Activated CD8-positive, alpha-beta memory T cell treated with anti-CD3 and anti-CD28 coated beads for 36 hours (primary cell): ENCODE data around the gene CCN6. TPM values are rescaled to one million over a fixed set of nuclear protein-coding genes. Genes with fewer than 3 reads are reported as not detected.
"Not testable (repeated sequence)": the region's sequence is repeated elsewhere in the genome, so short reads cannot be mapped to it uniquely, and the experiment has no call there.

Experiments
- CTCF ChIA-PET: fragments of 350-600 bp; sonication (Branson Sonifier 250); formaldehyde crosslinking; loops from one replicate; lab custom pipeline; 2021; ENCODE audit warnings: antibody characterized with exemption; lab: Charles Lee
- POLR2A ChIA-PET: fragments of 350-600 bp; sonication (Branson Sonifier 250); formaldehyde crosslinking; loops from one replicate; lab custom pipeline; 2021; ENCODE audit warnings: antibody characterized with exemption; lab: Charles Lee
- total RNA-seq, 2 experiments: library from RNA; stranded (reverse); gene quantifications; one replicate each; pipeline ENCODE4 v1.2.3, GENCODE V29; 2021

Gene CCN6
- total RNA-seq, 2 experiments from 2014 or later, result not detected

GRCh38 chr6:112043032-112044007 lies 10.6 kb upstream of the CCN6 start:
- ChIA-PET CTCF (interaction anchor here (0.6 to 3.0 kb wide), 29 partner anchors 9 to 1961 kb away, joined by 3 to 17 read pairs (median 4); partner anchors contain the start of gene CCN6), POLR2A (interaction anchor here (0.6 to 1.1 kb wide), 9 partner anchors 15 to 326 kb away, joined by 3 to 8 read pairs (median 4); partner anchors contain the start of gene FYN)

GRCh38 chr6:112044196-112044595 lies 9.7 kb upstream of the CCN6 start:
- CTCF ChIA-PET, result interaction anchor here (0.8 to 2.9 kb wide), 7 partner anchors 23 to 986 kb away, joined by 3 to 14 read pairs (median 4); no protein-coding TSS in a partner anchor
- POLR2A ChIA-PET, result no interaction called here

- POLR2A ChIA-PET, result no interaction called here
- CTCF ChIA-PET, result interaction anchor here (0.8 to 1.5 kb wide), 5 partner anchors 119 to 986 kb away, joined by 3 to 4 read pairs (median 3); no protein-coding TSS in a partner anchor
Measured at GRCh38 chr6:112044856-112045255, 9.0 kb upstream of the CCN6 start.

- POLR2A ChIA-PET, CTCF ChIA-PET: not testable (repeated sequence)
Measured at GRCh38 chr6:112047523-112047922, 6.4 kb upstream of the CCN6 start.

GRCh38 chr6:112049026-112049799 lies 4.7 kb upstream of the CCN6 start:
- POLR2A ChIA-PET, result no interaction called here
- CTCF ChIA-PET, result interaction anchor here (1.7 kb wide), 1 partner anchor 114 kb away, joined by 5 read pairs; no protein-coding TSS in a partner anchor

GRCh38 chr6:112049996-112050395 lies 3.9 kb upstream of the CCN6 start:
- ChIA-PET POLR2A (no interaction called here), CTCF (interaction anchor here (1.7 kb wide), 1 partner anchor 113 kb away, joined by 5 read pairs; no protein-coding TSS in a partner anchor)

- POLR2A ChIA-PET, result no interaction called here
- CTCF ChIA-PET, result interaction anchor here (0.9 to 1.7 kb wide), 2 partner anchors 99 to 113 kb away, joined by 3 to 5 read pairs; no protein-coding TSS in a partner anchor
Measured at GRCh38 chr6:112050429-112050828, 3.5 kb upstream of the CCN6 start.

GRCh38 chr6:112051251-112051740 lies 2.6 kb upstream of the CCN6 start:
- POLR2A ChIA-PET, result not testable (repeated sequence)
- CTCF ChIA-PET, result interaction anchor here (0.9 kb wide), 1 partner anchor 98 kb away, joined by 3 read pairs; no protein-coding TSS in a partner anchor

GRCh38 chr6:112054555-112055190 lies 769 bp downstream of the CCN6 start:
- CTCF ChIA-PET, result interaction anchor here (1.6 kb wide), 1 partner anchor 11 kb away, joined by 8 read pairs; no protein-coding TSS in a partner anchor

GRCh38 chr6:112058243-112059032 lies 4.5 kb downstream of the CCN6 start:
- POLR2A ChIA-PET, result interaction anchor here (0.5 kb wide), 1 partner anchor 15 kb away, joined by 4 read pairs; no protein-coding TSS in a partner anchor
- CTCF ChIA-PET, result interaction anchor here (1.0 kb wide), 1 partner anchor 15 kb away, joined by 3 read pairs; no protein-coding TSS in a partner anchor

More at GRCh38 chr6:112054555-112055190, 769 bp downstream of the CCN6 start:
- POLR2A ChIA-PET, result no interaction called here

GRCh38 chr6:112061605-112062004 lies 7.7 kb downstream of the CCN6 start:
- POLR2A ChIA-PET, result interaction anchor here (0.6 kb wide), 1 partner anchor 508 kb away, joined by 6 read pairs; no protein-coding TSS in a partner anchor
- CTCF ChIA-PET, result interaction anchor here (1.8 kb wide), 1 partner anchor 101 kb away, joined by 3 read pairs; no protein-coding TSS in a partner anchor

- ChIA-PET CTCF (interaction anchor here (1.8 kb wide), 1 partner anchor 100 kb away, joined by 3 read pairs; no protein-coding TSS in a partner anchor), POLR2A (interaction anchor here (0.6 kb wide), 1 partner anchor 464 kb away, joined by 3 read pairs; no protein-coding TSS in a partner anchor)
Measured at GRCh38 chr6:112062966-112063365, 9.1 kb downstream of the CCN6 start.

GRCh38 chr6:112065426-112065986 lies 11.6 kb downstream of the CCN6 start:
- ChIA-PET POLR2A (interaction anchor here (0.6 kb wide), 1 partner anchor 22 kb away, joined by 8 read pairs; no protein-coding TSS in a partner anchor), CTCF (no interaction called here)

- POLR2A ChIA-PET, result no interaction called here
- CTCF ChIA-PET, result no interaction called here
Measured at GRCh38 chr6:112066606-112067005, 12.7 kb downstream of the CCN6 start.

GRCh38 chr6:112081569-112081968 lies 27.7 kb downstream of the CCN6 start:
- ChIA-PET POLR2A (no interaction called here), CTCF (no interaction called here)

GRCh38 chr6:112085286-112086065 lies 31.6 kb downstream of the CCN6 start:
- ChIA-PET CTCF (interaction anchor here (0.6 to 3.5 kb wide), 2 partner anchors 78 to 181 kb away, joined by 4 to 25 read pairs; no protein-coding TSS in a partner anchor), POLR2A (no interaction called here)
